ENCODE measurements around the gene NXPH3. TPM values are rescaled to one million over a fixed set of nuclear protein-coding genes. Genes with fewer than 3 reads are reported as not detected.

Gene NXPH3
- total RNA-seq, 3 donors from 2014 or later (not counting 1 experiment from before 2014, with no cell fraction given): not detected

DNA sequence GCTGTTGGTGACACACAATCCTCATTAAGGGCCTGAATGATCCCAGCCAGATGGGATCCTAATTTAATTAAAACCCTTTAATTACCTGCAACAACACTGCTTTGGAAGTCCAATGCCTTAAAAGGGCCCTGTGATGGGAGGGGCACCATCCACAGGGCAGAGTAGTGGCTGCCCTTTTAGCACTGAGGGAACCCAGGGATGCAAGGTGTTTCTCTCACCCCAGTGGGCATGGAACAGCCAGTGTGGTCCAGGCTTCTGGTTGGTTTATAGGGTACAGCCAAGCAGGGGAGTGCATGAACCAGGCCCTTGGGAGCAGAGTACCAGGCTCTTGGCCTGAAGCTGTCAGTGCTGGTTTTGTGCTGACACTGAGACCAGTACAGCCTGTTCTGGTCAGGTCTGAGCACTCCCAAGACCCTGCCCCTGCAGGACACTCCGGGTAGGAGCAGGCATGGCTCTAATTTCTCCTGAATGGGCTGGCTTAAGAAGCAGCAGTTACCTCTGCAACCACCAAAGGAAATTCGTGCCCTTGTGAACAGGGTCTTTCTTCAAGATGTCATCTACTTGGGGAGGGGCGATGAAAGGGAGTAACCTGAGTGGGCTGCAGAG lies 9.9 kb downstream of the NXPH3 start:
- no peak overlapping the region for H3K4me3 ChIP-seq (ENCODE audit: low read length)
- TF ChIP-seq CTCF (IDR thresholded peaks at IDR 0.05): no peak
- no peak for DNase-seq
- H3K27me3 Mint-ChIP-seq (ENCODE audit: low read depth in 2 of 2): no peaks in the 10 kb centered on the region
- no peak for ATAC-seq
- H3K36me3 Mint-ChIP-seq: no peaks in the 10 kb centered on the region
- H3K27ac ChIP-seq (ENCODE audit: low read length): no peak overlapping the region
- no peak overlapping the region for H3K4me3 Mint-ChIP-seq
- no peaks in the 10 kb centered on the region for H3K9me3 ChIP-seq (ENCODE audit: control insufficient read depth, insufficient read depth, low read length)
- no peaks in the 10 kb centered on the region for H3K36me3 ChIP-seq (ENCODE audit: control insufficient read depth, insufficient read depth, low read length)
- H3K4me1 Mint-ChIP-seq: no peaks in the 10 kb centered on the region
- WGBS (ENCODE audit: insufficient coverage): 92% methylated on average over 3 of the region's 3 CpGs
- no peak overlapping the region for H3K27ac Mint-ChIP-seq
- H3K27me3 ChIP-seq (ENCODE audit: control insufficient read depth, insufficient read depth, low read length): no peaks in the 10 kb centered on the region
- intact Hi-C loops (cut with micrococcal nuclease): no loop called here
- H3K4me1 ChIP-seq (ENCODE audit: control insufficient read depth, insufficient read depth, low read length): no peaks in the 10 kb centered on the region
- no peaks in the 10 kb centered on the region for H3K9me3 Mint-ChIP-seq

DNA sequence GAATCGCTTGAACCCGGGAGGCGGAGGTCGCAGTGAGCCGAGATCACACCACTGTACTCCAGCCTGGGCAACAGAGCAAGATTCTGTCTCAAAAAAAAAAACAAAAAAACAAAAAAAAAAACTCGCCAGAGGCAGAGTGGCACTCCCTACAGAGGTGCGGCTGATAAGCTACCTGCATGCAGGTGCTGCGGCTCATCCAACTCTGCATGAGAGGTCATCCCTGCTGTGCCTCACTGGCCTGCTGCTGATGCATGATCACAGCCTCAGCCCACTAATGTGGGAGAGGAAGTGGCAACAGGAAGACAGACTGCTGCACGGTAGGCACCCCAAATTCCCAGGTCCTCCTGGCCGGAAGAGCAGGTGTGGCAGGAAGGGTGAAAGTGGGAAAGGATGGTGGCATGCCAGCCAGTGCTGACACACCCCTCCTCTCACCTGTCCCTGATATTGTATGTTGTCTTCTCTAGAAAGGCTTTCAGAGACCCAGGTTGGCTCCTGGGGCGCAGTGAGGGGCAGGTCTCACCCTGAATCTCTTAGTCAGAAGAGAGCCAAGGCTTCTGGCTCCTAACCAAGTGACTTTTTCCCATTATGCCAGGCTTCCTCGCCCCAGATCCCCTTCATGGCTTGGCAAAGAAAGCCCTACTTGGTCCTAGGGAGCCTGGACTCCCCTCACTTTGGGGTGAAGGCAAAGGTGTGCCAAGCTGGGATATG lies 11.8 kb downstream of the NXPH3 start:
- TF ChIP-seq CTCF (IDR thresholded peaks at IDR 0.05): no peak
- no peaks in the 10 kb centered on the region for H3K4me1 Mint-ChIP-seq
- H3K36me3 ChIP-seq (ENCODE audit: control insufficient read depth, insufficient read depth, low read length): peaks cover 3% of the 10 kb centered on the region
- DNase-seq (no peak), ATAC-seq (no peak)
- intact Hi-C loops (cut with micrococcal nuclease): no loop called here
- no peaks in the 10 kb centered on the region for H3K27me3 Mint-ChIP-seq (ENCODE audit: low read depth in 2 of 2)
- H3K36me3 Mint-ChIP-seq: no peaks in the 10 kb centered on the region
- H3K4me1 ChIP-seq (ENCODE audit: control insufficient read depth, insufficient read depth, low read length): no peaks in the 10 kb centered on the region
- H3K27ac Mint-ChIP-seq: no peak overlapping the region
- H3K9me3 ChIP-seq (ENCODE audit: control insufficient read depth, insufficient read depth, low read length): no peaks in the 10 kb centered on the region
- 87% methylated on average over 11 of the region's 12 CpGs for WGBS (ENCODE audit: insufficient coverage)
- H3K27ac ChIP-seq (ENCODE audit: low read length): no peak overlapping the region
- H3K27me3 ChIP-seq (ENCODE audit: control insufficient read depth, insufficient read depth, low read length): no peaks in the 10 kb centered on the region
- no peak overlapping the region for H3K4me3 Mint-ChIP-seq
- no peaks in the 10 kb centered on the region for H3K9me3 Mint-ChIP-seq
- no peak overlapping the region for H3K4me3 ChIP-seq (ENCODE audit: low read length)

DNA sequence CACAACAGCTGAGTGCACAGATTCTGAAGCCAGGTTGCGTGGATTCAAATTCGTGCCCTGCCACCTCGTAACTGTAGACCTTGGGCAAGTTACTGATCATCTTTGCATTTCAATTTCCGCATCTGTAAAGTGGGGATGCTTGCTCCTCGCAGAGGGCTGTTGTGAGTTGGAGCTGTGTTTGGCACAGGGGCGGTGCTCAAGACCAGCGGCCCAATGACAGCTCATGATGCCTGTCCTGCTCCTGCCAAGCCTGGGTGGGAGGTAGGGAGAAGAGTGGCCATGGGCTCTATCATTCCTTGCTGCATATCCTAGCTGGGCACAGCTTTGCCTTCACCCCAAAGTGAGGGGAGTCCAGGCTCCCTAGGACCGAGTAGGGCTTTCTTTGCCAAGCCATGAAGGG lies 12.6 kb downstream of the NXPH3 start:
- Mint-ChIP-seq H3K4me1 (no peaks in the 10 kb centered on the region), H3K36me3 (no peaks in the 10 kb centered on the region), H3K27me3 (ENCODE audit: low read depth in 2 of 2) (no peaks in the 10 kb centered on the region), H3K4me3 (no peak overlapping the region), H3K9me3 (no peaks in the 10 kb centered on the region), H3K27ac (no peak overlapping the region)
- Histone ChIP-seq H3K4me3 (ENCODE audit: low read length) (no peak overlapping the region), H3K9me3 (ENCODE audit: control insufficient read depth, insufficient read depth, low read length) (no peaks in the 10 kb centered on the region), H3K4me1 (ENCODE audit: control insufficient read depth, insufficient read depth, low read length) (no peaks in the 10 kb centered on the region), H3K36me3 (ENCODE audit: control insufficient read depth, insufficient read depth, low read length) (peaks cover 8% of the 10 kb centered on the region), H3K27me3 (ENCODE audit: control insufficient read depth, insufficient read depth, low read length) (no peaks in the 10 kb centered on the region), H3K27ac (ENCODE audit: low read length) (no peak overlapping the region)
- intact Hi-C loops (cut with micrococcal nuclease): no loop called here
- no peak for DNase-seq
- WGBS (ENCODE audit: insufficient coverage): 97% methylated on average over 8 of the region's 8 CpGs
- TF ChIP-seq CTCF (IDR thresholded peaks at IDR 0.05): no peak
- ATAC-seq: no peak
